HG02943 (cell line): Measurements from ENCODE around the gene NUP188.
A peak's percentile ranks its signal among the peaks of the same experiment; 100 is the strongest.
"Not testable (repeated sequence)": the region's sequence is repeated elsewhere in the genome, so short reads cannot be mapped to it uniquely, and the experiment has no call there.

Source experiments
- ATAC-seq: cut with Tn5 transposase; IDR thresholded peaks from one replicate; pipeline ENCODE4 v1.9.1; 2021; ENCODE audit warnings: mild to moderate bottlenecking, low read depth, moderate library complexity; ENCODE audit not compliant: unreplicated experiment

Gene NUP188

DNA sequence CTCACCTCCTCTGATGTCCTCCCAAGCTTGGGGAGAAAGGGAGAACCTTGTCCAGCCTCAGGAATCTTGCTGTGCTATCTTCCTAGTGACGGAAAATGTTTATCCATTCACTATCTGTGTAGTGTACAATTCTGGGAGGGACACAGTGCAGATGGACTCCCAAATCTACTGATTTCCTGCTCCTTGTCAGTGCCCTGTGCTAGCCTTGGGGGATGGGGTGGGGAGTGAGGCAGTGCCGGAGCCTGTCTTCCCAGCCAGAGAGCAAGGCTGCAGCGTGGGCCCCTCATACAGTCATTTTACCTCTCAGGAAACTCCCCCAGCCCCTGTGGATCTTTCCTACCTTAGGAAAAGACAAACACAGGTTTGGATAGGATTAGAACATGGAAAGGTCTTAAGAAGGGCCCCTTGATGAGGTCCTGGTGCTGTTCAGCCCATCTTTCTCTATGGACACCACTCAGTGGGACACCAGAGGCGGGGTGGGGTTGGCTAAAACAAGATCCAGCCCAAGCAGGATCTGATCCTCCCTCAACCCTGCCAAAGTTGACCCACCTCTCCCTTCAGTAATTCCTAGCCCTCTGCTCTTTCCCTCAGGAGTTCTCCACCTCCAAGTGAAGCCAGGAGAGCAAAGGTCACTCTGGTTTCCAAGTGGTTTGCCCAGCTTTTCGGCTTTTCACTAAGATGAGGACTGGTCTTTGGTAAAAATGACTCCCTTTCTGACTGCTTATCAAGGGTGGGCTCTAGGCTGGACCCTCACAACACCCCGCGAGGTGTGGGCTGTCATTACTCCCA, 3.5 kb upstream of the NUP188 start:
- no peak for ATAC-seq

DNA sequence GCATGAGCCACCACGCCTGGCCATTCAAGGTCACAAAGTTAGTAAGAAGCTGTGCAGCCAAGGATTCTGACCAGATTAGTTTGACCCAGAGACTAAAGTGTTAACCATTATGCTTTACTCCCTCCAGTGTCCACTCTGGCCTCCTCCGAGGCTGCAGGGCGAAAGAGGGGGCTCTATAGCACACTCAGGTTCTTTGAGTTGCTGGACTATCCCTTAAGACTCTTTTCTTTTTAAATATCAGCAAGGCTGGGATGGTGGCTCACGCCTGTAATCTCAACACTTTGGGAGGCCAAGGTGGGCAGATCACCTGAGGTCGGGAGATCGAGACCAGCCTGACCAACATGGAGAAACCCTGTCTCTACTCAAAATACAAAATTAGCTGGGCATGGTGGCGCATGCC, 2.5 kb upstream of the NUP188 start:
- ATAC-seq: not testable (repeated sequence)

DNA sequence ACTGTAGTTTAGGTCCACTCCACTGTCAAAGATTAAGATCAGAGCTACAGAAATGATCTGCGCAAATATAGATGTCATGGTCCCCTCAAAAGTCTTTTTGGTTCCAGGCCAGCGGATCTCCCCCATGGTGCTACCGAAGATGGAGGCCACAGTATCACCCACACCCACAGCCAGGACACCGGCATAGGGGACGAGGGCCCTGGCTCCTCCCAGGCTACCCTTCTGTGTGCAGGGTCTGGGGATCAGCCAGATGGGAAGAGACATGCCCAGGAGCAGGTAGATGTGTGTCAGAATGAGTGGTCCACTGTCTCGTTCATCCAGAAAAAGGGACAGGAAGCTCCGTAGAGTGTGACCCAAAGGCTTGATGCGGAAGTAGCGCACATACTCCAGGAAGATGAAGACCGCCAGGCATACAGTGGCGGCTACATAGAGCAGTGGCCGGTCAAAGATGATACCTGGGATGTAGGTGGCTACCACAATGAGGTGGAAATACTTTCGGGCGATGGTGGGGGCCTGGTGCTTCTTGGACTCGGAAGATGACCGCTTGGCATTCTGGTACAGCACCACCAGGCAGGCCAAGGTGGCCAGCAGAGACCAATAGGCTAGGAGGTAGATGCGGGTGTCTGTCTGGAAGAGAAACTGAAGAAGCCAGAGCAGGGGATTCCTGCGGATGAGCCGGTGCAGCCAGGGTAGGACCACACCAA, 1.5 kb upstream of the NUP188 start:
- no peak for ATAC-seq

DNA sequence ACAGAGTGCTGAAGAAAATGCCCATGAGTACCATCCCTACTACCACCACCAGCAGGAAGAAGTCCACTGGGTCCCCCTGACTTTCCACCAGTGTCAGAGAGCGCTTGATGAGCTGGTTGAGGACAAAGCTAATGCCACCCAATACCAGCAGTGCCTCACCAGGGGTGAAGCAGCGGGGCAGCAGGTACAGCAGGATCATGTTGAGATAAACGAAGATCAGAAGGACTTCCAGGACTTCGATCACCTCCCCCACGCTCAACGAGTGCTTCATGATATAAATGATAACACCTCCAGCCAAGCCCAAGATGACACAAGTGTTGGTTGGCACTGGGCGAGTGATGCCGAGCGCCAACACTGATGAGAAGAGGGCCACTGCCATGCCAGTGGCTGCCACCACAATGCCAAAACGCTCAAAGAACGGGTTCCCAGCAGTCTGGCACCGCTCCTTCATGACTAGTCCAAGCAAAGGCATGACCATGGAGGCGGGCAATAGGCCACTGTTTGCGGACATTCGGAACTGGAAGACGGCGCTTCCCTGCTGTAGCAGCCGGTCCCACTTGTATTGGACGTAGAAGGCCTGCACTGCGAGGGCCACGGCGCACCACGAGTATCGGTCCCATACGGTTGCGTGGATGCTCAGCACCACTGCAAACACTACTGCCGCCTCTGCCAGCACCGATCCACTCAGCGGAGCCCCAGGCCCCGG, 775 bp upstream of the NUP188 start:
- ATAC-seq: peak; percentile 3

DNA sequence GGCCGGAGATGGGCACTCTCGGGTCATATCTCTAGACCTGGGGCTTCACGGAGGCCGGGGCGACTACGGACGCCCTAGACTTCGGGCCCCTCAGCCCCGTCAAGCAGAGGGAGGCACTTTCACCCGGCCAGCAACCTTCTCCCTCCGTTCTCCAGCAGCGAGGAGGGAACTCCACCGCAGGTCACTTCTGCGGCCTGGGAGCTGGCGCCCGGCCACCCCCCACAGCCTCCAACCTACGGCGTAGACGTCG, 297 bp upstream of the NUP188 start:
- ATAC-seq: peak; percentile 29

DNA sequence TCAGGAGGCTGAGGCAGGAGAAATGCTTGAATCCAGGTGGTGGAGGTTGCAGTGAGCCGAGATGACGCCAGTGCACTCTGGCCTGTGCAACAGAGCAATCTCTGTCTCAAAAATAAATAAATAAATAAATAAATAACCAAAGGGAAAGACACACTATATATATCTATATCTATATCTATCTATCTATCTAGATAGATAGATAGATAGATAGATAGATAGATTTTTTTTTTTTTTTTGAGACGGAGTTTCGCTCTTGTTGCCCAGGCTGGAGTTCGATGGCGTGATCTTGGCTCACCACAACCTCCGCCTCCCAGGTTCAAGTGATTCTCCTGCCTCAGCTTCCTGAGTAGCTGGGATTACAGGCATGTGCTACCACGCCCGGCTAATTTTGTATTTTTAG, 13.9 kb downstream of the NUP188 start:
- not testable (repeated sequence) for ATAC-seq

DNA sequence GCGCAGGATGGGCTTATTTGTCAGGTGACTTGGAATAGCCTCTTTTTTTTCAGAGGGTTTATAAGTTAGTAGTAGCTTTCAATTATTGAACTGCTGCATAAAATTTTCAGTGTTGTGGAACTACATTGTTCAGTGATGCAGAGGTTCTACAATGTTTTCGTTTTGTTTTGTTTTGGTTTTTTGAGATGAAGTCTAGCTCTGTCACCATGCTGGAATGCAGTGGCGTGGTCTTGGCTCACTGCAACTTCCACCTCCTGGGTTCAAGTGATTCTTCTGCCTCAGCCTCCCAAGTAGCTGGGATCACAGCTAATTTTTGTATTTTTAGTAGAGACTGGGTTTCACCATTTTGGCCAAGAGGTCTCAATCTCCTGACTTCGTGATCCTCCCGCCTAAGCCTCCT, 22.0 kb downstream of the NUP188 start:
- ATAC-seq: no peak

DNA sequence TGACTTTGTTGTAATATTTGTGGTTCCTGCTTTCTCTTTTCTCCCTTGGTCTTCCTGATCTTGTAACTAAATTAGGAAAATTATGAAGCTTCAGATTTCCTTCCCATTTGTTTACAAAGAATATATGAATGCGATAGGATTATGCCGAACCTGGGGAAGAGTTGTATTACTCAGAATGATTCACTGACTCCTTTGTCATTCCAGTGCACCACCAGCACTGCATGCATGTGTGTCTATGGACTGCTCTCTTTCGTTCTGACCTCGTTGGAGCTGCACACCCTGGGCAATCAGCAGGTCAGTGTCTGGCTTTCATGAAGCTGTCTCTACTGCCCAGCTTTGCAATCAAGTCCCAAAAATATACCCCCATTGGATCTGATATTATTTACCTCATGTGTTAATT, 25.5 kb downstream of the NUP188 start:
- no peak for ATAC-seq

DNA sequence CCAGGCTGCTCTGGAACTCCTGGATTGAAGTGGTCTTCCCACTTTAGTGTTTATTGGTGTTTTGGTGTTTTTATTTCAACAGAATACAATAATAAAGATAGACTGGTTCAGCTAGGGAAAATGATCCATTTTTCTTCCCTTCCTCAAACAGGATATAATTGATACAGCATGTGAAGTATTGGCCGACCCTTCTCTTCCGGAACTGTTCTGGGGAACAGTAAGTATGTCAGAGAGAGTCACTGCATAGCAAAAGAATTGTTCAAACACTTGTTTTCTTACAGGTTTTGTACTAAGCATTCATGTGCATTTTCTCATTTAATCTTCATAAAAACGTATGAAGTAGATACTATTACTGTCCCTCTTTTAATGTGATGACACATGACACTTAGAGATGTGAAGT, 31.6 kb downstream of the NUP188 start:
- no peak for ATAC-seq

DNA sequence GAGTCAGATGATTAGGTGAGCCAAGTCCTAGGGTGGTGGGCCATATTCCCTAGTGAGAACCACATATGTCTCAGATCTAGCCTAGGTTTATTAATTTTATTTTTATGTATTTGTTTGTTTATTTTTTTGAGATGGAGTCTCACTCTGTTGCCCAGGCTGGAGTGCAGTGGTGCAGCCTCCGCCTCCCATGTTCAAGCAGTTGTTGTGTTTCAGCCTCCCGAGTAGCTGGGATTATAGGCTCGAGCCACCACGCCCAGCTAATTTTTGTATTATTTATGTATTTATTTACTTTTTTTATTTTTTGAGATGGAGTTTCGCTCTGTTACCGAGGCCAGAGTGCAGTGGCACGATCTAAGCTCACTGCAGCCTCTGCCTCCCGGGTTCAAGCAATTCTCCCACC, 36.0 kb downstream of the NUP188 start:
- no peak for ATAC-seq

DNA sequence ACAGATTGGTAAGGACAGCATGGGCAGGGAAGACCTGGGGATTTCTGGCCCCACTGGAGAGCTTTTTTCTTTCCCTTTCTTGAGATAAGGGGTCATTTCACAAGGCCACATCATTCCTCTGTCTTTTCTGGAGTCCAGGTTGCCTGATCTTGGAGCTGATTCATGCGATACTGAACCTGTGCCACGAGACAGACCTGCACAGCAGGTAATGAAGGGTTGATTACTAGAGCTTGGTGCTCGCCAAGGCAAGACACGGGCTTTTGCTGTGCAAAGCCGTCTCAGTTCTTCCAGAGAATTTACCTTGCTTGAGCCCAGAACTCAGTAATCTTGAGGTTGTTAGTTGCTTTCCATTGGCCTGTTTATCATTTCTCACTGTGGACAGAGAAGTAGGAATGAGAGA, 39.2 kb downstream of the NUP188 start:
- ATAC-seq: no peak

DNA sequence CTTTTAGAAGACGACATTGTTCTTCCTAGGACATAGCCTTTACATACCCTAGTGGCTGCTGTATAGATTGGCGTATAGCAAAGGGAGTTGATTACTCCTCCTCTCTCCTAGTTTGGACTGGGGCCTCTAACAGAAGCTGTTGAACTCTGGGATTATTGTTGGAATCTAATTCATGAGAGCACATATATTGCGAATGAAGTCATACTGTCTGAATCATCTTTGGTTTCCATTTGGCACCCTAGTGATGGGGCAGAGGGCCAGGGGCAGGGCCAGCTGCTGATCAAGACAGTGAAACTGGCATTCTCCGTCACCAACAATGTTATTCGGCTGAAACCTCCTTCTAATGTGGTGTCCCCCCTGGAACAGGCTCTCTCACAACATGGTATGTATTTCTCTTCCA, 40.3 kb downstream of the NUP188 start:
- ATAC-seq: no peak

DNA sequence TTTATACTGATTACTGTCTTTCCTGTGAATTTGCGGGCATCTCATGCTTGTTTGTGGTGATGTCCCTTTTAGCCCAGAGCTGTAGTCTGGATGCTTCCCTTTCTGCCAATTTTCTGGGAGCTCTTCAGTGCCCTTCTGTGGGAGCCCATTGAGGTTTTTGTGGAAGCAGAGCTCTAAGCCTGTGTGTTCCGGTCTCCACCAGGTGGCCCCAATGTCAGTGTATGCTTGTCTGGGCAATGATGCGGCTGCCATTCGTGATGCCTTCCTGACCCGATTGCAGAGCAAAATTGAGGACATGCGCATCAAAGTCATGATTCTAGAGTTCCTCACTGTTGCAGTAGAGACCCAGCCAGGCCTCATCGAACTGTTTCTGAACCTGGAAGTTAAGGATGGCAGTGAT, 45.5 kb downstream of the NUP188 start:
- ATAC-seq: no peak

DNA sequence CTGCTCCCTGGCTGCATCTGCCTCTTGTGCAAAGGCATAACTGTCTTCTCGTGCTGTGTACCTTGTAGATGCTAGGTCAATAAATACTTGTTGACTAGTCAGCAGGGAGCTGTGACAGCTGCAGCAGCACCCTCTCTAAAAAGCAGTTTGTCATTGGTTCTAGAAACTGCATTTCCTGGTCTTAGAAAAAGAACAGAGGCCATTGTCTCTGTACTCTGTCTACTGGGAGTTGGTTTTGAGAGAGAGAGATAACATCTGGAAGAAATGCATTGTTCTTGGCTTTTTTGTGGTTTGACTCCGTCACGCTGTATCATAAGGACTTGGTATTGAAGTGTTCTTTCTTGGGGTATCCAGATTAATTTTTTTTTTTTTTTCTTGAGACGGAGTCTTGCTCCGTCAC, 48.3 kb downstream of the NUP188 start:
- ATAC-seq: no peak

DNA sequence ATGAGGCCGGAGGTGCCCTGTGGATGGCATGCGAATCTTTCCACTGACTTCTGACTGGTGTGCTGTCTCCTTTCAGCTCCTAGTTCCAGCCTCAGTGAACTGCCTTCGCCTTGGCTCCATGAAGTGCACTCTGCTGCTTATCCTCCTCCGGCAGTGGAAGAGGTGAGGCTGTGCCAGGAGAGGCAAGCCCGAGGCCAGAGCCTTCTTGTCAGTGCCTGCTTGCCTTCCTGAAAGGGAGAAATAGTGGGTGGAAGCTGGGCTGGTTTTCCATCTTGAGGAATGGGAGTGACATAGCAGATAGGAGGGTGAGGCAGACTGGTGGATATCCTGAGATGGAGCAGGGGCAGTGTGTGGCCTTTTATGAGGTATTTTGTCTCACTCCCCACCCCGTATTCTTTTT, 51.0 kb downstream of the NUP188 start:
- ATAC-seq: no peak

DNA sequence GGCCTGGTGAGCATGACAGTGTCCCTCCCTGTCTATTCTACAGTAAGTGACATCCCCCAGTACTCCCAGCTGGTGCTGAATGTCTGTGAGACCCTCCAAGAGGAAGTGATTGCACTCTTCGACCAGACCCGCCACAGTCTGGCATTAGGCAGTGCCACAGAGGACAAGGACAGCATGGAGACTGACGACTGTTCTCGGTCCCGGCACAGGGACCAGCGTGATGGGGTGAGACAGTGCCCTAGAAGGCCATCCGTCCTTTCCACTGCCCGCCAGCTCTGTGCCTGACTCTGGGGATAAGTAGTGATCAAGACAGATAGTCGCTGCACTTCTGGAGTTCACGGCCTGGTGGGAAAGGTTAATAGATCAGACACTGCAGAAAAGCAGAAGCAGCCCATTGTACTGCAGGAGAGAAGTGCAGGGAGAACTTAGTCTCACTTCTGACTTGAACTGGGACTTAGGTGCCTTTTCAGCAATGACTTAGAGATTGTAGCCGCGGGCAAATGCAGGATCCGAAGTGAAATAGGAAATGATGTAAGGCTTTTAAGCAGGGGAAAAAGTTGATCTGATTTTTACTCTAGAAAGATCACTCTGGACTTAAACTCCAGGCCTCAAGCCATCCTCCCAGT, 52.2 kb downstream of the NUP188 start:
- ATAC-seq: no peak

DNA sequence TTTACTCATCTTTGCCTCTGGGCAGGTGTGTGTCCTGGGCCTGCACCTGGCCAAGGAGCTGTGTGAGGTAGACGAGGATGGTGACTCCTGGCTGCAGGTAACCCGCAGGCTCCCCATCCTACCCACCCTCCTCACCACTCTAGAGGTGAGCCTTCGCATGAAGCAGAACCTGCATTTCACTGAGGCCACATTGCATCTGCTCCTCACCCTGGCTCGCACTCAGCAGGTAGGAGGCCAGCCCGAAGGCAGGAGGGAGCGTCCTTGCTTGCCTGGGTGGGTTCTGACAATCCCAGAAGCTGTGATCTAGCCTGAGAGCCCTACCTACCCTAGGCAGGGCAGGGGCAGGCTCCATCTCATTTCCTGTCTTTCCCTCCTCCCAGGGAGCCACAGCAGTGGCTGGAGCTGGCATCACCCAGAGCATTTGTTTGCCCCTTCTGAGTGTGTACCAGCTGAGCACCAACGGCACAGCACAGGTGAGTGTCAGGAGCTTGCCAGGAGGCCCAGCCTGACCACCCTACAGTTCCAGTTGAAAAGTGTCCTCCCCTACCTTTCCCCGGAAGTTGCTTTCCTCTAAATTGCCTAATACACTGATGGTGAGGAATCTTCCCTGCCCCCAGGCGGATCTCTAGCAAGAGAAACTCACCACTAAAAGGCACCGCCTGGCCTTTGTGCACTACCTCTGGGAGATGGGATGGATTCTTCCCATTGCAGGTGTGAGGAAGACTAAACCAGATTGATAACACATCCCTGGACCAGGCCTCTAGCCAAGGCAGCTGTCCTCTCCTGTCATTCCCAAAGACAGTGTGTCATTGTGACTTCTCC, 54.2 kb downstream of the NUP188 start:
- ATAC-seq: no peak

DNA sequence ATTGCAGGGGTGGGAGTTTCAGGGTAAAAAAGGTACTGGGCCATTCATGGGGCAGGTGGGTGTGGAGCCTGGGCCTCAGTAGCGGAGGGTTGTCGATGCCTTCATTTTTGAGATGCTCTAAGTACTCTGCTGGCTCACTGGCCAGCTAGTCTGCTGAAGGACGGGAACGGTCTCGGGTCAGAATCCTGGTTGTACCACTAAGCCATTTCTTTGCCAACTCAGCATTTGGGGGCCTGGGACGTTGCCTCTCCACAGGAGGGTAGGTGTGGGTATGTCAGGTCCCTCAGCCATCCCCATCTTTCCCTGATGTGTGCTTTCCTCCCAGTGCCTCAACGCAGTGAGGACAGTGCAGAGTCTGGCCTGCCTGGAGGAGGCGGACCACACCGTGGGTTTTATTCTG, 55.5 kb downstream of the NUP188 start:
- no peak for ATAC-seq

DNA sequence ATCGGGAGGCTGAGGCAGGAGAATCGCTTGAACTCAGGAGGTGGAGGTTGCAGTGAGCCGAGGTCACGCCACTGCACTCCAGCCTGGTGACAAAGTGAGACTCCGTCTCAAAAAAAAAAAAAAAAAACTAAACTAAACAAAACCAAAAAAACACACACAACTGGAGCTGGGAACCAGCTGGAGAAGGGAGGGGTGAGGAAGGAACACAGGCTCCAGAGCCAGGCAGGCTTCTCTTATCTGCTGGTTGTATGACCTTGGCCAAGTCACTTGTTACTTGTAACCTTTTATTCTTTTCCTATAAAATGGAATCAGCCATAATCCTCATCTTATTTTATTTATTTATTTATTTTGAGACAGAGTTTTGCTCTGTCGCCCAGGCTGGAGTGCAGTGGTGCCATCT, 56.7 kb downstream of the NUP188 start:
- not testable (repeated sequence) for ATAC-seq

DNA sequence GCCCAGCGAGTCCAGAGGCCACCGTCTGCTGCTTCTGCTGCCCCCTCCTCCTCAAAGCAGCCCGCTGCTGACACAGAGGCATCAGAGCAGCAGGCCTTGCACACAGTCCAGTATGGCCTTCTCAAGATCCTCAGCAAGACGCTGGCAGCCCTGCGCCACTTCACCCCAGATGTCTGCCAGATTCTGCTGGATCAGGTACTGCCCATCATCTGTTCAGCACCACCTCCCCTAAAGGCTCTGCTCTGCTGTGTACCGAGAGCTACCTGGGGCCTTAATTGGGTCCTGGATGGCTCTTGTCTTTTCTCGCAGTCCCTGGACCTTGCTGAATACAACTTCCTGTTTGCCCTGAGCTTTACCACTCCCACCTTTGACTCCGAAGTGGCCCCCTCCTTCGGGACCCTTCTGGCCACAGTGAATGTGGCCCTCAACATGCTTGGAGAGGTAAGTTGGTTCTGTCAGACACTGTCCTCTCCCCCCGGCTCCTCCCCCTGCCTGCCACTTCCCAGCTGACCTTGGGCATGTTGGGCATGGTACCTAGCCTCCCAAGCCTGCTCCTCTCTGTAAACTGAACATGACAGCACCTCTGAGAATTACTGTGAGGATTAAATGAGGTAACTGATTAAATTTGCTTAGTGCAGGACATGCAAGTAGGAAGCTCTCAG, 58.0 kb downstream of the NUP188 start:
- no peak for ATAC-seq
